NOMO-1 treated with dmso at 0.1 percent for 144 hours (cell line): ENCODE measurements around the gene IRF2.

ENCODE experiments used
- DNase-seq: peaks from one replicate; lab custom pipeline; 2025; ENCODE audit not compliant: unreplicated experiment; lab: John Stamatoyannopoulos, UW

Gene IRF2

GRCh38 chr4:184410748-184411147, 63.6 kb downstream of the IRF2 start:
- DNase-seq: no peak

- DNase-seq: no peak
Observed at GRCh38 chr4:184409911-184410692, 64.2 kb downstream of the IRF2 start.

- no peak for DNase-seq
Observed at GRCh38 chr4:184409502-184409901, 64.8 kb downstream of the IRF2 start.

- no peak for DNase-seq
Observed at GRCh38 chr4:184408684-184409081, 65.7 kb downstream of the IRF2 start.

- no peak for DNase-seq
Observed at GRCh38 chr4:184408021-184408683, 66.2 kb downstream of the IRF2 start.

GRCh38 chr4:184406958-184407391, 67.4 kb downstream of the IRF2 start:
- no peak for DNase-seq

- no peak for DNase-seq
Observed at GRCh38 chr4:184404047-184404446, 70.3 kb downstream of the IRF2 start.

GRCh38 chr4:184403384-184403781, 71.0 kb downstream of the IRF2 start:
- no peak for DNase-seq

GRCh38 chr4:184402740-184403383, 71.5 kb downstream of the IRF2 start:
- no peak for DNase-seq

- no peak for DNase-seq
Observed at GRCh38 chr4:184402239-184402638, 72.1 kb downstream of the IRF2 start.

GRCh38 chr4:184401397-184402171, 72.8 kb downstream of the IRF2 start:
- DNase-seq: no peak

- no peak for DNase-seq
Observed at GRCh38 chr4:184400891-184401290, 73.5 kb downstream of the IRF2 start.

GRCh38 chr4:184400375-184400870, 73.9 kb downstream of the IRF2 start:
- DNase-seq: no peak

GRCh38 chr4:184399512-184399908, 74.8 kb downstream of the IRF2 start:
- no peak for DNase-seq

- no peak for DNase-seq
Observed at GRCh38 chr4:184398741-184399511, 75.4 kb downstream of the IRF2 start.

GRCh38 chr4:184397516-184398163, 76.7 kb downstream of the IRF2 start:
- no peak for DNase-seq

- DNase-seq: no peak
Observed at GRCh38 chr4:184396570-184397515, 77.5 kb downstream of the IRF2 start.

GRCh38 chr4:184395971-184396391, 78.4 kb downstream of the IRF2 start:
- DNase-seq: no peak

- DNase-seq: no peak
Observed at GRCh38 chr4:184395451-184395917, 78.9 kb downstream of the IRF2 start.
